Retinal pigment epithelial cell (primary cell): ENCODE measurements around the gene BRF1.

Experiments
- DNase-seq: peaks from one replicate; pipeline ENCODE4 v3.0.0-alpha.2; 2010; ENCODE audit warnings: low read depth
- H3K4me3 ChIP-seq: 2 replicates; pipeline ENCODE4 v1.5.1; 2011; ENCODE audit warnings: mild to moderate bottlenecking, low read length, control low read depth, moderate library complexity
- CTCF ChIP-seq: conservative IDR thresholded peaks from 2 replicates; pipeline ENCODE4 v1.5.1; 2011; ENCODE audit warnings: low read depth, low read length, control low read depth, inconsistent platforms

The BRF1 gene

GRCh38 chr14:105326568-105326867 is 25.7 kb upstream of the BRF1 start:
- no peak for DNase-seq
- no peak for TF ChIP-seq CTCF

GRCh38 chr14:105325716-105326567 is 25.1 kb upstream of the BRF1 start:
- DNase-seq: no peak
- H3K4me3 ChIP-seq: no peak overlapping the region
- no peak for TF ChIP-seq CTCF

More at GRCh38 chr14:105326568-105326867, 25.7 kb upstream of the BRF1 start:
- no peak overlapping the region for H3K4me3 ChIP-seq

GRCh38 chr14:105325303-105325702 is 24.5 kb upstream of the BRF1 start:
- DNase-seq: no peak
- no peak overlapping the region for H3K4me3 ChIP-seq
- no peak for TF ChIP-seq CTCF

- no peak for TF ChIP-seq CTCF
- H3K4me3 ChIP-seq: no peak overlapping the region
- no peak for DNase-seq
These were observed 24.1 kb upstream of the BRF1 start for GRCh38 chr14:105324871-105325270.

GRCh38 chr14:105324080-105324778 is 23.4 kb upstream of the BRF1 start:
- H3K4me3 ChIP-seq: no peak overlapping the region
- TF ChIP-seq CTCF: no peak
- no peak for DNase-seq

GRCh38 chr14:105323663-105324062 is 22.9 kb upstream of the BRF1 start:
- DNase-seq: no peak

More at GRCh38 chr14:105323663-105324062, 22.9 kb upstream of the BRF1 start:
- no peak overlapping the region for H3K4me3 ChIP-seq
- TF ChIP-seq CTCF: no peak
